Activated gamma-delta T cell (primary cell): ENCODE measurements around the gene WWOX.

Experiments
- DNase-seq: peaks from one replicate; lab custom pipeline; 2025; lab: John Stamatoyannopoulos, UW

Gene WWOX

DNA sequence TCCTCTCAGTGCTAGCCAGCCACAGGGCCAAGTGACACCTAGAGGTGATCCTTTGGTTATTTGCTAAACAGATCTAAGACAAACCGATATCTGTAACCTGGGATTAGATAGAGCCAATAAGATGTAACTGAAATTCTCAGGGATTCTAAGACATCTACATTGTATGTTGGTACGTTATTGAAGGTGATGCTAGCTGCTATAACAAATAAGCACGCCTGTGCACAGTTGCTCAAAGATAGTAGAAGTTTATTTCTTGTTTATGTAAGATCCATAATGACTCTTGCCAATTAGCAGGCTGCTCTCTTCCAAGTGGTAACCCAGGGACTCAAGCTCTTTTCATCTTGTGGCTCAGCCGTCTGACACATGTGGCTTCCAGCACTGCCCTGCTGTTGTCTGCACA, 370.3 kb downstream of the WWOX start:
- DNase-seq = no peak

DNA sequence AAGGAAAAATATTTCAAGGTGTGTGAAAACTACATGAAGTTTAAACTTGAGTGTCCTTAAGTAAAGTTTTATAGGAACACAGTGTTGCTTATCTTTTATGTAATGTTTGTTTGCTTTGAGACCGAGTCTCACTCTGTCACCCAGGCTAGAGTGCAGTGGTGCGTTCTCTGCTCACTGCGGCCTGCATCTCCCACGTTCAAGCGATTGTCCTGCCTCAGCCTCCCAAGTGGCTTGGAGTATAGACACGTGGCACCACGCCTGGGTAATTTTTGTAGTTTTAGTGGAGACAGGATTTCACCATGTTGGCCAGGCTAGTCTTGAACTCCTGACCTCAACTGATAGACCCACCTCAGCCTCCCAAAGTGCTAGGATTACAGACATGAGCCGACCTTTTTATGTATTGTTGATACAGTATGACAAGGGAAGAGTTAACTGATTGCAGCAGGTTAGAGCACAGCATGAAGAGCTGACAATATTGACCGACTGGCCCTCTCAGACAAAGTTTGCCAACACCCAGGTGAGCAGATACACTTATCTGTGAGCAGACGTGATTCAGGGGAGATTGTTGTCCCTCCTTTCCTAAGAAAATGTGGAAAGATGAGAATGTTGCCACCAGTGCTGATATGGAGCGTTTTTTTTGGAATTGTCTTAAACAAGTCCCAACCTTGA, 373.7 kb downstream of the WWOX start:
- DNase-seq = no peak

DNA sequence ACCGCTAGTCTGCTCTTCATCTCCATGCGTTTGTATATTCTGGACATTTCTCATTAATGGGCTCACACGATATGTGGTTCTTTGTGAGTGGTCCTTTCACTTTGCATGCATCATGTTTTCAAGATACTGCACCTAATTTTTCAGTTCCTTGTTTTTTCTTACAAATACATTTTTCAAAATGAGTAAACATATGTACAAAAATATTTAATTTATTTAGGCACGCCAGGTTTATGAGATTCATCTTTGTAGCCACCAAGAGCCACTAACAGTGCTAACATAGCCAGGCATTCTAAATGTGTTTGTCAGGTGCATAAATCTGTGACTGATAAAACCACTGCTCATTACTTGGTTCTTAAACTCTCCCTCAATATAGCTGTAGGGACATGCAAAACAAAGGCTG, 375.3 kb downstream of the WWOX start:
- DNase-seq = no peak

DNA sequence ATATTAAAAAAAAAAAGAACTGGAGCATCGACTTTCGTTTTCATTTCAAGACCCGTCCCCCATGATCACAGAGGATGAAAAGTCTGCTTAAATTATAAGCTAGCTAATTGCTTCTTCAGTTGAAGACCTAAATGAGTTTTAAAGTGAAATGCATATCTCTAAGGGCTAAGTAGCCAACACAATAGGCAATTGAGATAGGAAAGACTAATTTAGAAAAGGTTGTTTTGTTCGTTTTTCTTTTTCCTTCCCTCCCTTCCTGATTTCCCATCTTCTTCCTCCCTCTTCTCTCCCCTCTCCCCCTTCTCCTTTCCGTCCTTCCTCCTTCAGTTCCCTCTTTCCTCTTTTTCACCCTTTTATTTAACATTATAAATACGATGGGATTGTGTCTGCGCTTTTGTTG, 377.2 kb downstream of the WWOX start:
- no peak for DNase-seq

DNA sequence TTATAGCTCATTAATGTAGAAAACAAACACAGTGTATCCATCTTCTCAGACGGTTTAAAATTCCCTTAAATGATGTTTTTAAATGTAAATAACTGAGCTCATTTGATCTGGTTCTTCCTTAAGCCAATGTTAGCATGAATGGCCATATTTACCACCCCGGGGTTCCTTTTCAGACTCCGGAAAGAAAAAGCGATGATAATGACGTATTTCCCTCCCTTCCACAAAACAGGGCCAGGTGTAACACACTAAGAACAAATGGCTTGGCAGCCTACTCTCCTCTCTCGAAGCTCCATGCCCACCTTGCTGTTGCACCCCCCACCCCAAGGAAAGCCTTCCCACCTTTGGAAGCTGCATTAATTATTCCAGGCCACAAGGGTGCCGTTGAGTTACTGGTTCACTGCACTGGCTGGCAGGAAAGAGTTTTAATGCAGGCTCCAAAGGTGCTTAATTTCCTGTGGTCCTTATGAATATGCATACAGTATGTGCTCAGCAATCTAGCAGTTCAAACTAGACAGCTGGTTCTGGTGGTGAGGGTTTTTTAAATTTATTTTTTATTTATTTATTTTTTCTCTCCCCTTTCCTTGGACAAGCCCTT, 378.9 kb downstream of the WWOX start:
- DNase-seq = no peak

DNA sequence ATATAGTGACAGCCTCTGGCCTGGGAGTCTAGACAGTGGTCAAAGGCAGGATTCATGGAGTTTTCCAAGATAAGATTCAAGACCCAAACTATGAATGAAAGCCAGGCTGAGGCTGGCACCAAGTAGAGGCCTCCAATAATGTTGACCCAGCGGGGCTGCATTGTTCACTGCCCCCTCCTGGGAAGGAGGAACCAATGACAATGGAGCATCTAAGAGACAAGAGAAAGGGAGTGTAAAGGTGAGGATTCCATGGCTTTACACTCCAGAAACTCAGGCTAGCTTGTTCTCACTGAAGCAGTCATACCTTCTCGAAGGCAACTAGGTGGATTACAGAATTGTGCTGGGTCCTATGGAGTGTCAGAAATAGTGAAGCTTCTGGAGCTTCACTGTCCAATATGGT, 380.3 kb downstream of the WWOX start:
- no peak for DNase-seq

DNA sequence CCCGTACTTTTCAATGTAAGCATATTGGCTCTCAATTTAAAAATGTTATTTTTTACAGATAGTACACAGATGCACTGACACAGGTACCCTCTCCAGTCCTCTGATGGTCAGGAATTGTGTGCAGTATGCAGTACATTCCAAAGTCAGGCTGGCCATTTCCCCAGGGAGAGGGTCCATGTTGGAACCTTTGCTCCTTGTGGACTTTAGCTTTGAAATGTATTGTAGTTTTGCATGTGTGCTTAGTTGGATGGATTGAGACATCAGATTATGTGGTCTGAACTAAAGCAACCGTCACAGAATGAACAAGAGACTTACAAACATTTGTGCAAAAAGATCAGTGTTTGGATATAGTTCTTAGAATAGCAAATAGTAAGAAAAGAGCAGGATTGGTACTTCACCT, 381.1 kb downstream of the WWOX start:
- DNase-seq = no peak

DNA sequence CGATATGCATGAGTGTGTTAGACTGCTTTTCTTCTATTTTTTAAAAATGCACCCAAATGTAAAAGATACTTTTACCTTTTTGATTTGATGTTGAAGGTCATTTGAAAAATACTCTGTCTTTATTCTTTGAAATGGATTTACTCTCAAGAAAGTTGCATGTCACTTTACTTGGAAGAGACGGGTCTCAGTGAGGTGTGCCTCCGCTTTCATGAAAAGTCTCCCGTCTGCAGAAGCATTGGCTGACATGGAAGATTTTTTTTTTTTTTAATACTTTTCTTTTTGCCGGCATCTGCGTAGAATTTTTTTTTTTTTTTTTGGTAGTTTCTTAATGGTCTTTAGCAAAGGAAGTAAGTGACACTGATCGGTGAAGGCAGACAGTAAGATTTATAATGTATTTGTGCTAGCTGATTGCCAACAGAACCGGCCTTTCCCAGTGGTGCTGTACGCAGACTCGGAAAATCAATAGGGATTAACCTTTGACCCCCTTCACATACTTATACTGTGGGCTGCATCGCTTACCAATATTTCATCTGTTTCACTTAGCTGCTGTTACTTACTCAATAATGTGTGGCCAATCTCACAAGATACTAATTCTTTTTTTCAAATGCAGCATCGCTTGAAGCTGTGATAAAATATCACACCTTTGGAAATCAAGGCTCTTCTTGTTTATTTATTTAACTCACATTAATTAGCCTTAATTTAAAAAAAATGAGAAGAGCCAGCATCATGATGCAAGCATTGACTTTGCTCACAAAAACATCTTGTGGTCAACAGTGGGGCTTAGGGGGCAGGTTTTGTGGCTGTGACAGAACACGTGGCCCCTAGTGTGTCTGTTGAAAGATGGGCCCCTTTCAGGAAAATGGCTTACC, 383.9 kb downstream of the WWOX start:
- no peak for DNase-seq

DNA sequence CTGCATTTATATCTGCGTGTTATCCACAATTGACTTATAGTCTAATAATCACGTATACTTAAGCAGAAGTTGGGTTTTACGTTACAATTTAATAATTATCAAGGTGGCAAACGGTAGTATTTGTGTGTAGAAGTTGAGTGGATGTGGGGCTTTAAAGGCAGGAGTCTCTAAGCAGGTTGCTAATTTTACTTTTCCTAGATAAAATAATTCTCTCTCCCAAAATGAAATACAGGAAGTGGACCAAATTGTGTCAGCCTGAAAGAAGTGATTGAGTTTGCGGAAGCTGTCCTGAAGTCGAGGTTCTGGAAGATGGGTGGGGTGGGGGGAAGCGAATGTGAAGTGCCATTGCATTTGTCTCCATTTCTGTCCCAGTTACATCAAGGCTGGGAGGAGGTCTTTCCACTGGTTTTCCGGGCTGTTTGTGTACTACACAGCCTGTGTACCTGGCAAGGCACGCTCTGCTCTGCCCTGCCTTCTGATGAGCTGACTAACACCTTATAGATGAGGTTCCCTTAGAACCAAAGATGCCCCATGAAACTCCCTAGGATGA, 385.1 kb downstream of the WWOX start:
- no peak for DNase-seq

DNA sequence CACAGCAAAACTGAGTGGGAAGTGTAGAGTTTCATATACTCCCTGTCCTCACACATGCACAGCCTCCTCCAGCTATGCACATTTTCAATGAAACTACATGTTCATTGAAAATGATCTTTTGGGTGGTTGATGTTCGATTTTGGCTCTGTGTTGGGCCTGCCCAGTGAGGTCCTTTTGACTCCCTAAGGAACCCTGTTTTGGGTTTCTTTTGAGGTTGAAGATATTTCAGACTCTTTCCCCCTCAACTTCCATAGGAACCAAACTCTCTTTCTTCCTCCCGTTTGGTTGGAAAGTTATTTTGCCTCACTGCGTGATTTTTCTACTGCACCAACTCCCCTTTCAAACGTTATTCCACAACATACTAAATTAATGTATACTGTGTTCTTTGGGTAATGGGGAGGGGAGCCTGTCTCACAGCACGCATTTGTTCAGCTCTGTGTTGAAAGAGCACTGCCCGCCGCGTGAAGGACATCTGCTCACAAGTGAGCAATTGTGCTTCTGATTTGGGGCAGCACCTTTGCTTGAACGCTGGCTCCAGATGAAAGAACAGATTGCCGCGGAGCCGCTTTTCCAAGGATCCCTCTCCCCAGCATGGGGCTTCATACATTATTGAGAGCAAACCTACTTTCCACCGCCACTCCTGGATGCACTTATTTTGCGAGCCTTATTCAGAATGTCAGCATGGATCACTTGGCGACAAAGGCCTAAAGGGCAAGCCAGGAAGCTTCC, 385.9 kb downstream of the WWOX start:
- no peak for DNase-seq

DNA sequence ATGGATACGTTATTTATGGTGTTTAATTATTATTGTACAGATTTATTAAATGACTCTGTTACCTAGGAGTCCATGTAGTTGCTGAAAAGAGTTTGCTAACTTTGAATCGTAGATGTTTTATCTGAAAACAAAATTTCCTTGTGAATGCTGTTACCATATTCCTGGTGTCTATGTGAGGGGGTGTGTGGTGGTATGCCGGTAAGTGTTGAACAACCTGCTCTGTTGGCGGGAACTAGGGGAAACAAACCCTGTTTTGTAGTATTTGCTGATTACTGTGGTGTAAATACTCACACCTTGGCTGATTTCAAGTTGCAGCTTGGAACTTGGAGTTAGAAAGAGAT, 386.4 kb downstream of the WWOX start:
- no peak for DNase-seq

DNA sequence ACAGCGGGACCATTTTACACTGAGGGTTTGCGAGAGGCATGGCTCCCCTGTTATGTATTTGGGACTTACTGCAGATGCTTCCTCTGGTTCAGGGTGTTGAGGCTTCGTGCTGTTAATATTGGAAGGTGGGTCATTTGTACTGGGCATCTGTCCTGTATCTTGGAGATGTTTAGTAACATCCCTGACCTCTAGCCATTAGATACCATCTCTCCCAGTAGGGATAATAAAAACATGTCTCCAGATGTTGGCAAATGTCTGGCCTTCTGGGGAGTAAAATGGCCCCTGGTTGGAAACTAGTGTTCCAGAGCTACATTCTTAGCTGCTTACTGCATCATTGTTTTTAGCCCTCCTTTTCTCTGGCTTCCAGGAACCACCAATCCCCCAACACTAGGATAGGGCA, 388.0 kb downstream of the WWOX start:
- DNase-seq = no peak

DNA sequence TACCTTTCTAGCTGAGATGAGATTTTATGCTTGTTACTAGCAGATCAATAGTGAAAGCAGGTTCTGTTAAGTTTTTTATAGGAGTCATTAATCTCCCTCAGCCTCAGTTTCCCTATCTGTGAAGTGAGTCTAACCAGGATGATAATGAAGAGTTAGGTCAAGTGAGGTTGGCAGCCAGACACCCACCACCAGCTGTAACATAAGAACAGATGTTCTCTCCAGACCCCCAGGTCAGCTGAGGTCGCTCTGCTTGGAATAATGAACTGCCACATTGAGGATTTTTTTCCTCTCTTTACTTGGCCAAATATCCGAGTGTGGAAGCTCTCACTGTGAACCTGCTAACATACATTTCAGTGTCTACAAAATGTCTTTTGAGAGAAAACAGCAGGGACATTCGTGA, 389.6 kb downstream of the WWOX start:
- DNase-seq = no peak

DNA sequence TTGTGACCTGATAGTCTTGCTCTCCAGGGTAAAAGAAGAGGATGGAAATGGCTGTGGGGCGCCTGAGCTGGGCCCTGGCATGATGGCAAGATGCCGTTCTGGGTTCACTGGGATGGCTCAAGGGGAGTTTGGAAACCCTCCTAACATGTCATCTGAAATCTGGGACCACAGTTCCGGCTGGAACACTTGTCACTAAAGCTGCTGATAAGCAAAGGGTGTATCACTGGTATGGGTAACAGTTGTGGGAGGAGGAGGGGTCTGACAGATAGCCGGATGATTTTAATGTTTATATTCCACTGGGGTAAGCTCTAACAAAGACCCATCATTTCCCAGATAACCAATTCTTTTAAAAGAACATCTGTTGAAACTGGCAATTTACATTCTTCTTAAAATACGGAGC, 390.2 kb downstream of the WWOX start:
- DNase-seq = no peak

DNA sequence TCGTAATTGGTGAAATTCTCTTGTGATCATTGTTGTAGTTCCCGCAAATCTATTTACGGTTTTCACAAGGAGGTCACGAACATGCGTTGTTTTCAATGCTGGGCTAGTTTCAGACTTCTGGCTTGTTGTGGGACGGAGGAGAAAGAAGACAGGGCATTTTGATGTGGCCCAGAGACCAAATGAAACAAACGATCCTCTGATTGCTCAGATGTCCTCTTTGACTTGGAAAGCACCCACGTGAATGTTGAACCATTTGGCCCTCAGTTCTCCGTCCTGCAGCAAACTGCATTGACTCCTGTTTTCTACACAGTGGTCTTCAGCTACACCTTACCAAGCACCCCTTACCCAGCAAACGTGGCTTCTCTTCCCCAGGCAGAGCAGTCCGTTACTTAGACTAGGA, 391.0 kb downstream of the WWOX start:
- DNase-seq = no peak

DNA sequence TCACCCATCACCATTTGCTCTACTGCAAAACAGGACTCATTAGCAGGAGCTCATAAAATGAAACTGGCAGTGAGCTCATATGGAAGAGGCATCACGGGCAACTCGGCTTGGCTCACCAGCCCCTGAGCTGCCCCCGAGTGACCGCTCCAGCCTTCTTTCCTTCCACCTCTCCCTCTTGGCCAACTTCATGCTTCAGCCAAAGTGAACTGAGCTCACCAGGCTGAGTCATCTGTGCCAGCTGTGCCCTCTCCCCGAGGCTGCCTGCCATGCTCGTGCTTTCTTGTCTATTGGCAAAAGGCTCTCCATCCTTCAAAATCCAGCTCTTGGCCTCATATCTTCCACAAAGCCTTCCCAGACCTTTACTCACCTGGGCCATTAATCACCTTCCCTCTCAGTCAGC, 391.4 kb downstream of the WWOX start:
- DNase-seq = no peak

DNA sequence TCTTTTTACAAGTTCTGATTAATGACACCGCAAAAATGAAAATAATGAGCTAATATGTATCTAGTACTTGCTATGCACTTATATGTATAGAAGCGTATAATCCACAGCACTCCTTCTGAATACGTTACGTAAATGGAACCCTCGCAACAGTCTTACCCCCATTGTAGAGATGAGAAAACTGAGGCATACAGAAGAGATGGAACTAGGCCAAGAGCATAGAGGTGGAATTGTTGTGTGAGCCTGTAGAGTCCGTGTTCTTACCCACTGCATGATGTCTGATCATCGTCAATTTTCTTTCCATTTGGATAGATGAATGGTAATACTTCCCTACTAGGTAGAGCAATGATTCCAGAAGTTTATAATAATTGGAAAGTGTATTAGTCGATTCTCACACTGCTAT, 394.1 kb downstream of the WWOX start:
- DNase-seq = no peak

DNA sequence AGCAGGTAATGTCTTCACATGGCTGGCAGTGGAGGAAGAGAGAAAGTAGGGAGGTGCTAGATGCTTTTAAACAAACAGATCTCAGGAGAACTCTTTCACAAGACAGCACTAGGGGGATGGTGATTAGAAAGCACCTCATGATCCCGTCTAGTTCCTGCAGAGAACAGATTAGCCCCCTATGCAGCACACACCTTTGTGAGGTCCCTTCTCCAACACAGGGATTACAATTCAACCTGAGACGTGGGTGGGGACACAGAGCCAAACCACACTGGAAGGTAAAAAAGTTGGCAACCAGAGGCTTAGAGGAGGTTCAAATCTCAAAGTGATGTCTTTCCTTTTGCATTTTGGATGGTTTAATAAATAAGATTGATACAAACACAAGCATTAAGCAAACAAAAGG, 394.7 kb downstream of the WWOX start:
- DNase-seq = no peak

DNA sequence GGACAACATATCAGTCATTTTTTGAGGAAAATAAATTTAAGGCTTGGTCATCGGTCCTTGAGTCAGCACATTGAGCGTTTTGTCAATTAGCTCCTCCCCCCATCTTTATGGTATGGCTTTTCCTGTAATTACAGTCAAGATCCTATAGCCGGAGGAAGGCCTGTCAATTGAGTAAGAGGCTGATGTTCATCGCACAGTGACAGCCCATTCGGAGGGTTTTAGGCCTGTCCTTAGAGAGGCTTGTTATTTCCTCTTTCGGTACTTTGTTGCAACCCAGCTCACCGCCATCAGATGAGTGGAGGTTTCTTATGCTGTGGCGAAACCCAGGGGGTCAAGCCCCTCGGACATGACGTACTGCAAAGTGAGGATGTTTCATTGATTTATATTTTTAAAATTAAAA, 395.2 kb downstream of the WWOX start:
- DNase-seq = no peak

DNA sequence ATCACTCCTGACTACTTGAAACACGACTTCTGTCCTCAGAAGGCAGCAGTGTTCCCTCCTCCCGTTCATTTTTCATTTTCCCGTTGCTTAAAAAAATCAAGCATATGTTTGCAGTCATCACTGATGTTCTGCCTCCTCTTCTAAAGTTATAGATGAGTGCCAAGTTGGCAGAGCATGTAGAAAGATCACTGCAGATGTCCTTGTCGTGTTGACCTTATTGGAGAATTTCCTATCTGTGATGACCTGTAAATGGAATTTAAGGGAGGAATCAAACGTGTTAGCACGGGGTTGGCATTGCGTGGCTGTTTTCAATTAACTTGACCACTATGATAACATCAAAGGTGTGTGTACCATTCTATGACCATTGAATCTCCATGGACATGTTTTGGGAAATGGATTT, 396.7 kb downstream of the WWOX start:
- no peak for DNase-seq

DNA sequence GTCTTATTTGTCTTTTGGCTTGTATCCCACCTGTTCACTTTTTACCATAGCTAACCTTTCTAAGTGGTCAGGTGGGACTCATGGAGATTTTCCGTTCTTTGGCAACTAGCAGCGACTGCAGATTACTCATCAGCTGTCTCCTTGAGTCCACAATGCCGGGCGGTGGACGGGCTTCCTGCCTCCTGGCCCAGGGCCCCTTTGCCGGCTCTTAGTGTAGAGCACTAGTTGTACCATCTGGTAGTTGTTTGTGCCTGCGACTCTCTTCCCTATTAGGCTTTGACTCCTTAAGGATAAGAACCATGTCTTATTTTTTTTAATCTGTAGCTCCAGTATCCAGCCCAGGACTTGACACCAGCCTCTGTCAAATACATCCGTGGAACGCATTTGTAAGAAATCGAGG, 399.9 kb downstream of the WWOX start:
- DNase-seq = no peak

DNA sequence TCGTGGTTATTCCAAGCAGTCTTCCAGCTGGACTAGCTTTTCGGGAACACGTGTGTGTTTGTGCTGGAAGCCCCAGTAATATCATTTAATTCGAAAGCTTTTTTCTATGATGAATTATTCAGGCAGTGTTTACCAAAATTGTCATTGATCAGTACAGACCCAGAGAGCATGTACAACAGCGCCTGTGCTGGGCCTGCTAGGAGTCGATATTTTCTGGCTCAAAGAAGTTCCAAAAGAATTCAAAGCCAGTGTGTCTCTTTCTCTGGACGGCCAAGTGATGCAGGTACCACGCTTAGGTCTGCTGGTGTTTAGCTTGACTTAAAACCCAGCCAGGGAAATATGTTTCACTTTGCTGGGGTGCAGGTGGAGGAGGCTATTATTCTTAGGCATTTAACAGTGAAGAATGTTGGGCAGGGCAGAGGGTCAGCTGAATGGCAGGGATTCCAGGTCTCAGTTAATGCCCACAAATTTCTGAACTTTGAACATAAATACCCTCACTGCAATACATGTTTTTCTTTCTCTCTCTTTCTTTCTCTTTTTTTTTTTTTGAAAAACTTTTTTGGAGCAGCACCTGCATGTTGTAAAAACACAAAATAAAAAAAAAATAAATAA, 401.3 kb downstream of the WWOX start:
- DNase-seq = no peak
